Measurements from ENCODE around the gene KIF26B.

KIF26B gene

DNA sequence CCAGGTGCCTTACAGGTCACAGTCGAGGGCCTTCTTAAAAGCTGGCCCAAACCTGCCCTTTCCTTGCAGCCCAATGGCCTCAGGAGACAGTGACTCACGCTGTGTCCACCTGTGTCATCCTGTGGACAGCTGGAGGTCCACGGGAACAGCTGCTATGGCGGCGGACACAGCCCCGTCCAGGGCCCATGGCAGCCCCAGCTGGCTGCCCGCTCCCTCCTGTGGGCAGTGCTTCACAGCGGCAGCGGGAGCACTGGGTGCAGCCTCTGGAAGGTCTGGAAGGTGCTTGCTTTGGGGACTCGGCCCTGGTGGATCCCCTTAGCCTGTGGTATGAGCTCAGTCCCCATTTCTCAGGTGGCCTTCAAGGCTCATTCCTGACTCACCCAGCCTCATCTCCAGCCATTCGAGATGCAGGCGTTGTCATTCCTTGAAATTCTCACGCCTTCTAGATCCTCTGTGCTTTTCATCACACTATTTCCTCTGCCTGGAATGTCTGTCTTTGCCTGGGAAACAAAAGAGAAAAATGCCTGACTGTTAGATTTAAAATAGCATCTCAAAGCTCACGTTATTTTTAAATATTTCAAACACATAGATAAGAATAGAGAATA is 86.8 kb downstream of the KIF26B start:
- DNase-seq (ENCODE audit: low read depth): no peak

DNA sequence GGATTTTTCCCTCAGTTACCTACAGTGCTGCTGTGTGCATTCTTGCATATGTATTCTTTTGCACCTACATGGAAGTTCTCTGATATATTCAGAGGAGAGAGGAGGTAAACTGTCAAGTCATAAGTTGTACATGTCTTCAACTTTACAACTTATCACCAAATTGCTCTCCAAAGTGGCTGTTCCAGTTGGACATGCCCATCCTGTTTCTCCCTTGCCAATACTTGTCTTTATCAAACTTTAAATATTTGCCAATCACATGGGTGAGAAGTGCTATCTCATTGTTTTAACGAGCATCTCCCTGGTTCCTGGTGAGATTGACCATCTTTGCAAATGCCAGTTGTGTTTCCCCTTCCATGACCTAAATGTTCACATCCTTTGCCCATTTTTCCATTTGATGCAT is 88.2 kb downstream of the KIF26B start:
- no peak for DNase-seq (ENCODE audit: low read depth)

GRCh38 chr1:245245021-245245667 is 90.4 kb downstream of the KIF26B start:
- DNase-seq (ENCODE audit: low read depth): no peak

DNA sequence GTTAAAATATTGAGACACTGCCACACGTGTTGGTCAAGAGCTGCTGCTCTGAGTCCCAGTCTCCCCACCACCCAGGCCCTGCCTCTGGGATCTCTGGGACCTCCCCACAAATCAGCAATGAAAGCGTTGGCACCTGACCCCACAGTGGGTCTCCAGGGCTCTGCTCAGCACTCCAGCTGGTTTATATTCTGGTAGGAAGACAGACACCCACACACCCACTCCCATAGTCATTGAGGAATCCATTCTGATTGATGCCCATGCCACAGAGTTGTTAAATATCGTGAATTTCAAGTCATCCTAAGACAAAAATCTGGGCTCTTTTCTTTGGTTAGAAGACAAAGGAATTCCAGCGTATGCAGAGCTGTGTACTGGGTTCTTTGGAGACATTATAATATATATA is 91.6 kb downstream of the KIF26B start:
- DNase-seq (ENCODE audit: low read depth): no peak

- no peak for DNase-seq (ENCODE audit: low read depth)
Observed at GRCh38 chr1:245247356-245247755, 92.6 kb downstream of the KIF26B start.

GRCh38 chr1:245247801-245248200 is 93.0 kb downstream of the KIF26B start:
- DNase-seq (ENCODE audit: low read depth): no peak

DNA sequence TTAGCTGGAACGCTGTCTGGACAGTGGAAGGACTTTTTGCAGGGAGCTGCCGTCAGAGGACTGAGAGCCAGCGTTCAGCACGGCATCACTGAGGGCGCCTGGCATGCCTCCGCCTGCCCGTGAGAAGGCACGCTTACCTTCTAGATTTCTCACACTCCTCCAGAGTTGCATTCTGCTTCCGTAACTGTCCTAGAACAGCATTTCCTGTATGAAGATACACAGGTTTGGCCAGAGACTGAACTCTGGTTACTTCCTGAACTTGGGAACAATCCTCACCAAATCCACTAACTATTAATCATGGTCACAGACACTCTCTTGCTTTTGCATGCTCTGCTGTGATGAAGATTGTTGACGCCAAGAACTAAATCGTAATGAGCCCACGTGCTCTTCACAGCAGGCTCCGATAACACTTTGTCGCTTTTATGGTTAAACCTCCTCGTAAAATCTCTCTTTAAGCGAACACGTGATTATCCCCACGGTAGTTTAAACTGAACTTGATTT is 93.5 kb downstream of the KIF26B start:
- DNase-seq (ENCODE audit: low read depth): no peak

DNA sequence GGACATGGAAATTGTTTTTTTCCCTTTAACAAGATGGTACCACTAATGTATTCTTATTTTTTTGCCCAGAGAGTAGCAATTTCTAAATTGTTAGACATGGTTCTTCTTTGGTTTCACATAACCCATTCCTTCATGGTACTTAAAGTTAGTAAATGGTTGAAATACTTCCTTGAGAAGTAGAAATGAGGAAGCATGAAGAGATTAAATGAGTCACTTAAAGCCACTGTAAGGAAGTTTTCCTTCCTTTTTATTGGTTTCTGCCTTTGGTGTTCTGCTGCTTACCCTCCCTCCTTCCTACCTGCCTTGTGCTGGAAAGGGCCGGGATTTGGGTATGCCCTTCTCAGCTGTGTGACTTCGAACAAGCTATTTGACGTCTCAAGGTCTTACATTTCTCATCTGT is 101.0 kb downstream of the KIF26B start:
- DNase-seq (ENCODE audit: low read depth): no peak

- DNase-seq (ENCODE audit: low read depth): no peak
Observed at GRCh38 chr1:245256528-245256927, 101.7 kb downstream of the KIF26B start.

DNA sequence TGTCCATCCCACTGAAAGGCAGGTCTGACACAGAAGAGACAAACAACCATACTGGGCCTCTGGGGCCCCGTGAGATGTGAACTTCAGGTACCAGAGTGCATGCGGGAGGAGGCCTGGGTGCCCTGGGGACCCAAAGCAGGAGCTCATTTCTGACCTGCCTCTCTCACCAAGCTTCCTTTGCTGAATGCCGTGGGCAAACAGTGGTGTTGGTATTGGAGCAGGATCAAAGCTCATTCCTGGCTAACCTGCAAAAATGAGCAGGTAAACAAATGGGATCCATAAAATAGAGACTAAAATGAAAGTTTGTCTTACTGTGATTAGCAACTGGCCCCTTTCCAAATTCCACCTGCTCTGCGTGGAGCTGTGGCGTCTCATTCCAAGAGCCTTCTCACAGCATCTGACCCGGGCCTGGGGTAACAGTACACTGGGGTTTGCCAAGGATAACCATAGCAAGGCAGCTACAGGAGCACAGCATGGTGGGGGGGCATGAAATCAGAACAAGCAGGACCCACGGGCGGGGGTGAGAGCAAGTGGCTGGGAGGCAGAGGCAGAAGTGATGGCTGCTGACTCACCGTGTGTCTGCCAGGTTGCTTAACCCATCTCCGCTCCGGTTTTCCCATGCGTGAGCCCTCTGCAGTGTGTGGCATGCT is 103.6 kb downstream of the KIF26B start:
- DNase-seq (ENCODE audit: low read depth): no peak

DNA sequence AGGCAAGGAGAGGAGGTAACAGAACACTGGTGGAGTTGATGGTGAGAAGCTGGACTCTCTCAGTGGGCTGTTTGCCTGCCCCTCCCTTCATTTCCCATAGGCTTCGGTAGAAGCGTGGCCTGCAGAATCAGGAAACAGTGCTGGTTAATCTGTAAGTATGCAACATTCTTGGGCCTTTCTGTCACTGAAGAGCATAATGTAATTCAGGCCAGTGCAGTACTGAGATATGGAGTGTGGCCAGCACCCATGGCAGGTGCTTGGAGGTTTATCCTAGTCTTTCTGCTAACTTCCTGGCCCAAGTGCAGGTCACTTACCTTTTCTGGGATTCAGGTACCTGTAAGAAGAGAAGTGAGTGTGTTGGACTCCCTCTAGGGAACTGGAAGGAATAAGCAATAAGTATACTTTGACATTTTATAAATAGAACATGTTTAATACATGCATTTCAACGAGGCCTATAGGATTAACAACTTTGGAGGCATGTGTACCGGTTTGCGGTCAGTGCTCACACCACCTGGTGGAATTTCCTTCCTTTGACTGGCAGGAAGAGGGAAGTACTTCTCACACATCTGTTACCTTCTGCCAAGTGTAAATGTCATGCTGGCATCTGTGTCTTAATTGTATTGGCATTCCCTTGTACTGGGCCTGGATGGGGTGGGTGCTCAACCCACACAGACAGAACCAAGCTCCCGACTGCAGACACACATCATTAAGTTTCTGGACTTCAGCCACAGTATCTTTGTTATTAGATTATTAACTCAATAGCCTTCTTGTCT is 105.5 kb downstream of the KIF26B start:
- DNase-seq (ENCODE audit: low read depth): no peak

DNA sequence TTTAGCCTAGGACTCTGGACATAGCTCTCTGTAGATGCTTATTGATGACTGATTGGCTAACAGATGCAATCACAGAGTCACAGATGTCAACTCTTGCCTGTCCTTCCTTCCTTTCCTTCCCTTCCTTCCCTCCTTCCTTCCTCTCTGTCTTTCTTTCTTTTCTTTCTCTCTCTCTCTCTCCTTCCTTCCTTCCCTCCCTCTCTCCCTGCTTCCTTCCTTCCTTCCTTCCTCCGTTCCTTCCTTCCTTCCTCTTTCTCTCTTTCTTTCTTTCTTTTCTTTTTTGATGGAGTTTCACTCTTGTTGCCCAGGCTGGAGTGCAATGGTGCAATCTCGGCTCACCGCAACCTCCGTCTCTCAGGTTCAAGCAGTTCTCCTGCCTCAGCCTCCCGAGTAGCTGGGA is 106.1 kb downstream of the KIF26B start:
- DNase-seq (ENCODE audit: low read depth): no peak

DNA sequence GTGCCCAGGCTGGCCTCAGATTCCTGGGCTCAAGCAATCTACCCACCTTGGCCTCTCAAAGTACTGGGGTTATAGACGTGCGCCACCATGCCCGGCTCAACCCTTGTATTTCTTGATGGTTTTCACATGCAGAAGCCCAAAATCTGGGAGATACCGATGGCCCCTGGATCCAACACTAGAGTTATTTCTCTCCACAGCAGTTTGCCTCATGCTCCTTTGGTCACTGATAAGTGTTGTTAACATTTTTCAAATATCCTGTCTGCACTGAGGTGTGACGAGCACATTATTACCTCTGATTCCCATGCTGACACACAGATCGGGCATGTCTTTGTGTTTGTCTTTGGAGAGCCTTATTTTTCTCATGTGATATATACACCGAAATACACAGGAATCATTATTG is 107.0 kb downstream of the KIF26B start:
- DNase-seq (ENCODE audit: low read depth): no peak

- DNase-seq (ENCODE audit: low read depth): no peak
Observed at GRCh38 chr1:245263529-245264095, 108.8 kb downstream of the KIF26B start.

GRCh38 chr1:245264226-245264625 is 109.4 kb downstream of the KIF26B start:
- DNase-seq (ENCODE audit: low read depth): no peak

GRCh38 chr1:245266105-245266504 is 111.3 kb downstream of the KIF26B start:
- DNase-seq (ENCODE audit: low read depth): no peak

- DNase-seq (ENCODE audit: low read depth): no peak
Observed at GRCh38 chr1:245270063-245270462, 115.3 kb downstream of the KIF26B start.

- no peak for DNase-seq (ENCODE audit: low read depth)
Observed at GRCh38 chr1:245270972-245271371, 116.2 kb downstream of the KIF26B start.

DNA sequence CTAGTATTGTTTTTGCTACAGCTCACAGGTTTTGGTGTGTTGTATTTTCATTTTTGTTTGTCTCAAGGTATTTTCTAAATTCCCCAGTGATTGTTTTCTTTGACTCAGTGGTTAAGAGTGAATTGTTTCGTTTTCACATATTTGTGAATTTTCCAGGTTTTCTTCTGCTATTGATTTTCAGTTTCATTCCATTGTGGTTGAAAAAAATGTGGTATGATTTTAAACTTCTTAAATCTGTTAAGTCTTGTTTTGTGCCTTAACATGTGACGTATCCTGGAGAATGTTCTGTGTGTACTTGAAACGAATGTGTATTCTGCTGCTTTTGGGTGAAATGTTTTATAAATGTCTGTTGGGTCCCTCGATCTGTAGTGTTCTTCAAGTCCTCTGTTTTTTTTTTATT is 117.9 kb downstream of the KIF26B start:
- no peak for DNase-seq (ENCODE audit: low read depth)

GRCh38 chr1:245276445-245276844 is 121.7 kb downstream of the KIF26B start:
- no peak for DNase-seq (ENCODE audit: low read depth)

- DNase-seq (ENCODE audit: low read depth): no peak
Observed at GRCh38 chr1:245277276-245277675, 122.5 kb downstream of the KIF26B start.

DNA sequence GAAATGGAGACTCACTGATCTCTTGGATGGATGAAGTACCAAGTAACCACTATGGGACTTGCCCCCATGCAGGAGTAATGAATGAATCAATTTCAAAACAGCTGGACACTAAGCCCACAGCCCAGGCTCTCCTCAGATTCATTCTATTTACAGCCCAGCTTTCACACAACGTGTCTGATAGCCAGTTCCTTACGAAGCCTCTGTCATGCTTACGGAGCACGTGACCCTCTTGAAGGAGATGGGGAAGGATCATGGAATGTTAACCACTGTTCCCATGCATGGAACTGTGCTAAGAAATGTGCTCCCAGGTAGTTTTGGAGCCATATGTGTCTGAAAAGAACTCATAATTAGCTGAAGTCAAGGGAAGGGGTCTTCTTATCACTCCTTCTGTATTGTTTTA is 124.1 kb downstream of the KIF26B start:
- no peak for DNase-seq (ENCODE audit: low read depth)
